ENCODE measurements around the gene PKHD1.

DNA sequence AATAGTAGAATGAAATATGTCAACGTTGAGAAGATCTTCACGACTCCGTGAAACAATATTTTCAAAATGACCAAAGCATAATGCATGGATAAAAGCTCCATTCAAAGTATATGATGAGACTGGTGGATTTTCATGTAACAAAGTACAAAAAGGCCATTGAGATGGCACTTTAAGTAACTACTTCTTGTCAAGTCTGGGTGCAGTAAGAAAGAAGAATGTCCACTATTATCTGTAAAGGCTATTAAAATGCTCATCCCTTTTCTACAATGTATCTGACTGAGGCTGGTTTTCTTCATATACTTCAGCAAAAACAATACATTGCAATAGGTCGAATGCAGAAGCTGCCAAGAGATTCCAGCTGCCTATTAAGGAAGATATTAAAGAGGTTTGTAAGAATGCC is 457.4 kb downstream of the PKHD1 start:
- TF ChIP-seq SIN3A (IDR thresholded peaks at IDR 0.05; ENCODE audit: borderline replicate concordance, low read depth, low read length) (no peak), EP300 (IDR thresholded peaks at IDR 0.05; ENCODE audit: borderline replicate concordance in 1 of 2, low read depth in 1 of 2, low read length in 1 of 2) (no peak), CHD2 (IDR thresholded peaks at IDR 0.05; ENCODE audit: low read length, partially characterized antibody) (no peak), RFX5 (IDR thresholded peaks at IDR 0.05; ENCODE audit: low read length) (no peak), JUND (IDR thresholded peaks at IDR 0.05) (no peak), MXI1 (IDR thresholded peaks at IDR 0.05; ENCODE audit: low read depth, low read length) (no peak), ELF1 (IDR thresholded peaks at IDR 0.05) (no peak)
- TF ChIP-seq, protein P1, sequence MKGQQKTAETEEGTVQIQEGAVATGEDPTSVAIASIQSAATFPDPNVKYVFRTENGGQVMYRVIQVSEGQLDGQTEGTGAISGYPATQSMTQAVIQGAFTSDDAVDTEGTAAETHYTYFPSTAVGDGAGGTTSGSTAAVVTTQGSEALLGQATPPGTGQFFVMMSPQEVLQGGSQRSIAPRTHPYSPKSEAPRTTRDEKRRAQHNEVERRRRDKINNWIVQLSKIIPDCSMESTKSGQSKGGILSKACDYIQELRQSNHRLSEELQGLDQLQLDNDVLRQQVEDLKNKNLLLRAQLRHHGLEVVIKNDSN (IDR thresholded peaks at IDR 0.05; ENCODE audit: borderline replicate concordance, low read depth): no peak
- TF ChIP-seq, protein P2, sequence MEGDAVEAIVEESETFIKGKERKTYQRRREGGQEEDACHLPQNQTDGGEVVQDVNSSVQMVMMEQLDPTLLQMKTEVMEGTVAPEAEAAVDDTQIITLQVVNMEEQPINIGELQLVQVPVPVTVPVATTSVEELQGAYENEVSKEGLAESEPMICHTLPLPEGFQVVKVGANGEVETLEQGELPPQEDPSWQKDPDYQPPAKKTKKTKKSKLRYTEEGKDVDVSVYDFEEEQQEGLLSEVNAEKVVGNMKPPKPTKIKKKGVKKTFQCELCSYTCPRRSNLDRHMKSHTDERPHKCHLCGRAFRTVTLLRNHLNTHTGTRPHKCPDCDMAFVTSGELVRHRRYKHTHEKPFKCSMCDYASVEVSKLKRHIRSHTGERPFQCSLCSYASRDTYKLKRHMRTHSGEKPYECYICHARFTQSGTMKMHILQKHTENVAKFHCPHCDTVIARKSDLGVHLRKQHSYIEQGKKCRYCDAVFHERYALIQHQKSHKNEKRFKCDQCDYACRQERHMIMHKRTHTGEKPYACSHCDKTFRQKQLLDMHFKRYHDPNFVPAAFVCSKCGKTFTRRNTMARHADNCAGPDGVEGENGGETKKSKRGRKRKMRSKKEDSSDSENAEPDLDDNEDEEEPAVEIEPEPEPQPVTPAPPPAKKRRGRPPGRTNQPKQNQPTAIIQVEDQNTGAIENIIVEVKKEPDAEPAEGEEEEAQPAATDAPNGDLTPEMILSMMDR (IDR thresholded peaks at IDR 0.05): no peak

Measured in SK-N-SH (cell line).